Spleen (tissue), 11 donors: ENCODE results near the gene TENM3. TPM values are rescaled to one million over a fixed set of nuclear protein-coding genes. Genes with fewer than 3 reads are reported as not detected.
A peak's percentile ranks its signal among the peaks of the same experiment; 100 is the strongest.

Source experiments
- DNase-seq: peaks from one replicate; pipeline ENCODE4 v3.0.0-alpha.2; 2020
- H3K27ac ChIP-seq, 8 donors: fragments of 200-600 bp; sonication (generic) in 7 of 8; 1 replicate in 4 of 8; 2 replicates in 4 of 8; pipeline versions ENCODE4 v1.5.0 to v1.8.0; 2016 to 2021; ENCODE audit warnings: inconsistent platforms in 4 of 8, mild to moderate bottlenecking in 4 of 8, moderate library complexity in 1 of 8
- H3K27me3 ChIP-seq, 7 donors: fragments of 200-600 bp; sonication (generic) in 6 of 7; replicated peaks in 1 of 7; 1 replicate in 4 of 7; 2 replicates in 3 of 7; pipeline versions ENCODE4 v1.5.0 to v1.8.0; 2016 to 2021; ENCODE audit warnings: inconsistent platforms in 3 of 7, mild to moderate bottlenecking in 1 of 7
- H3K36me3 ChIP-seq, 6 donors: fragments of 200-600 bp; sonication (generic) in 5 of 6; 1 replicate in 4 of 6; 2 replicates in 2 of 6; pipeline versions ENCODE4 v1.5.0 to v1.8.0; 2016 to 2021; ENCODE audit warnings: inconsistent platforms in 2 of 6
- H3K4me1 ChIP-seq, 6 donors: fragments of 200-600 bp; sonication (generic) in 5 of 6; 1 replicate in 3 of 6; 2 replicates in 3 of 6; pipeline versions ENCODE4 v1.5.0 to v1.8.0; 2016 to 2021; ENCODE audit warnings: inconsistent platforms in 3 of 6
- H3K4me3 ChIP-seq, 8 donors: fragments of 200-600 bp; sonication (generic) in 7 of 8; 1 replicate in 4 of 8; 2 replicates in 4 of 8; pipeline versions ENCODE4 v1.5.0 to v1.8.0; 2016 to 2021; ENCODE audit warnings: inconsistent platforms in 4 of 8, mild to moderate bottlenecking in 4 of 8, moderate library complexity in 2 of 8
- H3K9me3 ChIP-seq, 8 donors: fragments of 200-600 bp; sonication (generic) in 7 of 8; 1 replicate in 4 of 8; 2 replicates in 4 of 8; pipeline versions ENCODE4 v1.5.0 to v1.8.0; 2016 to 2021; ENCODE audit warnings: inconsistent platforms in 4 of 8
- POLR2A ChIP-seq, 3 donors: fragments of 450-650 bp; IDR thresholded peaks; one replicate each; pipeline ENCODE4 v1.5.1; 2017; ENCODE audit warnings: antibody characterized with exemption in 3 of 3, mild to moderate bottlenecking in 1 of 3
- POLR2AphosphoS5 ChIP-seq, 3 donors: sonication (generic); formaldehyde crosslinking; IDR thresholded peaks; one replicate each; pipeline ENCODE4 v1.5.1; 2017; ENCODE audit warnings: antibody characterized with exemption in 3 of 3
- WGBS, 5 donors: extraction: QIAGEN DNeasy Blood & Tissue Kit in 3 of 5; methylation state at CpG; one replicate each; pipeline versions ENCODE4 v1.1.5 to v1.1.7; 2013 to 2018; 5-methylcytosine and 5-hydroxymethylcytosine counted together
- intact Hi-C: fragments of 100-400 bp; cut with DNase I; formaldehyde crosslinking; loops from one replicate; pipeline ENCODE4 v1.15.0; 2023; ENCODE audit warnings: low total_unique reads
- polyA plus RNA-seq, 3 donors: library from polyadenylated mRNA; stranded (reverse); fragments of 200-250 nt; gene quantifications; one replicate each; pipeline ENCODE4 v1.2.1, GENCODE V29; 2013
- total RNA-seq, 7 donors: library from RNA; depleted of rRNA in 3 of 7; stranded (reverse); fragments of >200 nt in 3 of 7; fragmentation: NEBNext Ultra II Directional in 4 of 7; extraction: Animal tissue kit (Norgen Biotek cat#: 25700) in 4 of 7; gene quantifications; one replicate each; pipeline versions ENCODE4 v1.1.0 to v1.2.1, GENCODE V29; 2016 to 2021
- TF ChIP-seq, protein P1 (sequence below), 11 experiments: fragments of 200-600 bp in 7 of 11; fragments of 450-650 bp in 4 of 11; sonication (generic) in 4 of 11; IDR thresholded peaks in 8 of 11; conservative IDR thresholded peaks in 3 of 11; 1 replicate in 7 of 11; 2 replicates in 4 of 11; pipeline versions ENCODE4 v1.4.0 to v1.8.0; 2016 to 2021; ENCODE audit warnings: antibody characterized with exemption in 11 of 11, inconsistent platforms in 4 of 11, mild to moderate bottlenecking in 1 of 11
- donor health status: healthy with polysubstance abuse.
- donor health status: DM: no; HTN: no; CAD: no; lungs with moderate emphysema.
- donor health status: DM: no; HTN: no; CAD: no.
- donor health status: Bipolar disorder and iron deficiency.
- donor health status: healthy.
- donor health status: DM: no; HTN: no; CAD: no.
- donor health status: DM: yes; HTN: yes; CAD: no.

TENM3 gene
- total and polyA plus RNA-seq, 10 donors, result 0.37 to 45.6 (median 17.7) TPM

DNA sequence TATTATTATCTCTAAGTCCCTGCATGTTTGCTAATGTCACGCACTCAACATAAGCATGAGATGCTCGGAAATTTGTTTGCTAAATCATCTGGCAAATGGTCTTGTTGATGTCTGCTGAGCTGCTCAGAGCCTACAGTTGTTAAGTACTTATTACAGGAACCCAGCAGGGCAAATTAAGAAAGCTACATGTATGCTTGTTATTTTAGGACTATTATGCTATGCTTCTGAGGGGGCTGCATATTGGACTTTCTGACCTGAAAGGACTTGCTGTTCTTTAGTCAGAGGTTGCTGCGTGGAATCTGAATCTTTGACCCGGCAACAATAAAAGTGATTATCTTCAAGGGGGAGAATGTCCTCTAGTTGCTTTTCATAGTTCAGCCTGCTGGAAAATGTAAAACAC lies 36.3 kb upstream of the TENM3 start:
- 63 to 73% (median 69%) methylated on average over 4 of the region's 4 CpGs for WGBS, 5 donors
- no peak for DNase-seq
- Histone ChIP-seq H3K4me3 (no peak overlapping the region), H3K27me3 (no peaks in the 10 kb centered on the region), H3K27ac (peak overlapping the region in 5 of 8 donors; percentile 8 to 60 (median 42)), H3K4me1 (no peaks in the 10 kb centered on the region), H3K9me3 (no peaks in the 10 kb centered on the region), H3K36me3 (no peaks in the 10 kb centered on the region)
- intact Hi-C loops, result no loop called here
- TF ChIP-seq, protein P1, sequence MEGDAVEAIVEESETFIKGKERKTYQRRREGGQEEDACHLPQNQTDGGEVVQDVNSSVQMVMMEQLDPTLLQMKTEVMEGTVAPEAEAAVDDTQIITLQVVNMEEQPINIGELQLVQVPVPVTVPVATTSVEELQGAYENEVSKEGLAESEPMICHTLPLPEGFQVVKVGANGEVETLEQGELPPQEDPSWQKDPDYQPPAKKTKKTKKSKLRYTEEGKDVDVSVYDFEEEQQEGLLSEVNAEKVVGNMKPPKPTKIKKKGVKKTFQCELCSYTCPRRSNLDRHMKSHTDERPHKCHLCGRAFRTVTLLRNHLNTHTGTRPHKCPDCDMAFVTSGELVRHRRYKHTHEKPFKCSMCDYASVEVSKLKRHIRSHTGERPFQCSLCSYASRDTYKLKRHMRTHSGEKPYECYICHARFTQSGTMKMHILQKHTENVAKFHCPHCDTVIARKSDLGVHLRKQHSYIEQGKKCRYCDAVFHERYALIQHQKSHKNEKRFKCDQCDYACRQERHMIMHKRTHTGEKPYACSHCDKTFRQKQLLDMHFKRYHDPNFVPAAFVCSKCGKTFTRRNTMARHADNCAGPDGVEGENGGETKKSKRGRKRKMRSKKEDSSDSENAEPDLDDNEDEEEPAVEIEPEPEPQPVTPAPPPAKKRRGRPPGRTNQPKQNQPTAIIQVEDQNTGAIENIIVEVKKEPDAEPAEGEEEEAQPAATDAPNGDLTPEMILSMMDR (IDR thresholded peaks at IDR 0.05 in 8 of 11, conservative IDR thresholded peaks at IDR 0.05 in 3 of 11), result no peak
- peak in 1 of 3 donors; percentile 16 for TF ChIP-seq POLR2AphosphoS5 (IDR thresholded peaks at IDR 0.05)

DNA sequence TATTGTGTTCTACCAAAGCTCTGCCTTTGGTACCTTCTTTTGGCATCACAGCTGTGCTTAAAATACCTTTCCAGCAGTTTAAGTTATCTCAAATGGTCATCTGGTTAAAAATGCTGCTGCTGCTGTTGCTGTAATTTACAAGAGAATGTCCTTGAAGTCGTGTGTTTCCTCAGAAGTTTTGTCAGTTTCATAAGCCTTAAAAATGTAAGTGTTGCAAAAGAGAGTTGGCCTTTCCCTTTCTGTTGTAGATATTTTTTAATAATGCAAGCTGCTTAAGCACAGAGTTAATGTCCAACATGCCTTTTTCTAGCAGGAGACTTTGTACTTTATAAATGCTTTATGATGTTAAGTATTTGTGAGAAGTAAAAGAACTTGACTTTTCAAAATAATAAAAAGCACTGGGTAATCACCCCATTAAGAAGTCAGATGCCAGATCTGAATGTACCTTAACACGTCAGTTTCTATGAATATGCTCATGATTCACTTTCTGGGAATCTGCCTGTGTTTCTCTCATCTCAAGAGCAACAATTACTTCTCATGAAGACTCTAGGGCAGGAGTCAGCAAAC lies 35.3 kb upstream of the TENM3 start:
- H3K27ac ChIP-seq, result peak overlapping the region in 5 of 8 donors; percentile 8 to 49 (median 40)
- no peaks in the 10 kb centered on the region for H3K4me1 ChIP-seq
- no peaks in the 10 kb centered on the region for H3K36me3 ChIP-seq
- no peak for DNase-seq
- H3K27me3 ChIP-seq, result no peaks in the 10 kb centered on the region
- no peak overlapping the region for H3K4me3 ChIP-seq
- no peaks in the 10 kb centered on the region for H3K9me3 ChIP-seq
- 24 to 41% (median 32%) methylated on average over 2 of the region's 2 CpGs for WGBS, 5 donors
- intact Hi-C loops, result no loop called here
- TF ChIP-seq POLR2AphosphoS5 (IDR thresholded peaks at IDR 0.05) (no peak), POLR2A (IDR thresholded peaks at IDR 0.05) (no peak)
- TF ChIP-seq, protein P1 (IDR thresholded peaks at IDR 0.05 in 8 of 11, conservative IDR thresholded peaks at IDR 0.05 in 3 of 11), result no peak

DNA sequence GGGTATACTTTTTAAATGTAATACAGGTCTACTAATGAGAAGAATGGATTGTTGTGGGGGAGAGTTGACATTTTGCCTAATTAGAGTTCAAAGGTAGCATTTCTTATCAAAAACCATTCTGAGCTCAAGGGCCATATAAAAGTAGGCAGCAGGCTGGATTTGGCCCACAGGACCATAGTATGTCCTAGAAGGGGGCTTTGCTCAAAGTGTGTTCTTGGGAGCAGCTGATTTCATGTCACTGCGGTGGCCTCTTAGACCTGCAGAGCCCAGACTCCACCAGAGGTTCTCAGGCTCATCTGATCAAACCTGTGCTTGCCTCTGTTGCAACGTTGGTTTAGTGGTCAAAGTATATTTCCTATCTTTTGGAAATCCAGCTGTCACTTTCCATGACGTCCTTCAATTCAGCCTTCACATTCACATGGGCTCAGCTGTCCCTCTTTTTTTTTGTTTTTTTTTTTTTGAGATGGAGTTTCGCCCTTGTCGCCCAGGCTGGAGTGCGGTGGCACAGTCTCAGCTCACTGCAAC lies 34.6 kb upstream of the TENM3 start:
- no peaks in the 10 kb centered on the region for H3K4me1 ChIP-seq
- H3K27me3 ChIP-seq, result no peaks in the 10 kb centered on the region
- 84 to 92% (median 88%) methylated on average over 6 of the region's 6 CpGs for WGBS, 5 donors
- H3K9me3 ChIP-seq, result no peaks in the 10 kb centered on the region
- no peaks in the 10 kb centered on the region for H3K36me3 ChIP-seq
- H3K4me3 ChIP-seq, result no peak overlapping the region
- H3K27ac ChIP-seq, result peak overlapping the region in 5 of 8 donors; percentile 10 to 49 (median 46)
- intact Hi-C loops, result no loop called here
- TF ChIP-seq, protein P1 (IDR thresholded peaks at IDR 0.05 in 8 of 11, conservative IDR thresholded peaks at IDR 0.05 in 3 of 11), result no peak
- TF ChIP-seq POLR2AphosphoS5 (IDR thresholded peaks at IDR 0.05), result no peak
- TF ChIP-seq POLR2A (IDR thresholded peaks at IDR 0.05), result no peak
- DNase-seq, result no peak

DNA sequence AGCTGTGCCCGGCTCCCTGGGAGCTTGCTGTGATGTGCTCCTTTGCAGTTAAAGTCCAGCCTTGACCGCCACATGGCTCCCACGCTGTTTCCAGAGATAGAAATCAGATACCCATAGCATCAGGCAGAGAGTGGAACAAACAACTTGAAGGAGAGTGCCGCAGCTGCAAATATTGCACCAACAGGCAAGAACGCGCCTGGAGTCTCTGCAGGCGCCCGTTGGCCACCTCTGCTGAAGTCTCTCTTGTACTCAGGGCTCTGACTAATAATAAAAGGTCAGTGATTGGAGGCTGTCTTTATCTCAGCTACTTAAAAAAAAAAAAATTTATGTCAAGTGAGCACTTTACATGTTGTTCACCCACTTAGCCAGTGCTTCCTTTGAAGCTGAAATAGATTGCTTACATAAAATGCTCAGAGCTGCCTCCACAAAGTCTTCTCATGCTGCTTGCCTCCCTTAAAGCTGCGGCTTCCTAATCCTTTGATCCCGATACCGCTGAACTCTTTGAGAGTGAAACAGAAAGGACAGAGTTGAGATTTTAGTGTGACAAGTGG lies 30.9 kb upstream of the TENM3 start:
- Histone ChIP-seq H3K9me3 (no peaks in the 10 kb centered on the region), H3K36me3 (no peaks in the 10 kb centered on the region), H3K4me3 (no peak overlapping the region), H3K4me1 (no peaks in the 10 kb centered on the region), H3K27ac (peak overlapping the region in 3 of 8 donors; percentile 0 to 17 (median 15)), H3K27me3 (no peaks in the 10 kb centered on the region)
- 61 to 75% (median 71%) methylated on average over 11 of the region's 11 CpGs for WGBS, 5 donors
- intact Hi-C loops, result no loop called here
- peak in 1 of 3 donors; percentile 21 for TF ChIP-seq POLR2AphosphoS5 (IDR thresholded peaks at IDR 0.05)
- TF ChIP-seq, protein P1 (IDR thresholded peaks at IDR 0.05 in 8 of 11, conservative IDR thresholded peaks at IDR 0.05 in 3 of 11), result no peak
- DNase-seq, result no peak
